ENCODE data around the gene SRRT.

DNA sequence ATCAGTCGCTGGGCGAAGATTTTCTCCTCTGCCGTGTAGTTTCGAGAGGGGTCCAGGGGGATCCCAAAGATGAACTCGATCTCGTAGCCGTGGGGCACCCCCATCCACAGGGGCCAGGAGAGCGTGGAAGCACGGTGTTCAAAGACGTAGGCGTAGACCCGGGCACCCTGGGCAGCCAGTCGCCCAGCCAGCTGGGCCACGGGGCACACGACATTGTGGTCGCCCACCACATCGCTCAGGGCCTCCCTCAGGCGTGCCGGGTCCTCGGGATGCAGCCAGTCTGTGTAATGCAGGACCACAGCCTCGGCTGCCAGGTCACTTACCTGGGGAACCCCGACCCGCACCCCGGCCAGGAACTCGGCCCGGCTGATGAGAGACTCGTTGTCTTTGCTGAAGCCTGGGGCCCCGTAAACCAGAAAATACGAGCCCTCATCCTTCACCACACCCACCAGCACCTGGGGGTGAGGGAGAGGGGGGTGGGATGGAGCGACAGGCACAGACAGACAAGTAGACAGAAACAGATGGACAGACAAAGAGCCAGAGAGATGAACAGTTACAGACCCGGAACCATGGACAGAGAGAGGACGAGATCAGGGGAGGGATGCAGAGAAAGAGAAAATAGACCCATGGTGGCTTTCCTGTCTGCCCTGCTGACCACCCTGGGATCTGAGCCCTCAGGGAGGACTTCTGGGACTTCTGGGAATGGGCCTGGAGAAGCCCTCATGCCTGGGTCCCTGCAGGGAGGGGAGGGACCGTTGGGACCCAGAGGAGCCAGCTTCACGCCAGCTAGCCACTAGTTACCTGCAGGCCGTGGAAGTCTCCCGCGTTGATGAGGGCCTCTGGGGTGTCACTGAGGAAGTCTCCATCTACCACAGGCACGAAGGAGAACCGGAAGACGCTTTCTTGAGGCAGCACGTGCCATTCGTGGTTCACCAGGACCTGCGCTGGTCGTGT is 17.7 kb downstream of the SRRT start:
- TF ChIP-seq, protein P1, sequence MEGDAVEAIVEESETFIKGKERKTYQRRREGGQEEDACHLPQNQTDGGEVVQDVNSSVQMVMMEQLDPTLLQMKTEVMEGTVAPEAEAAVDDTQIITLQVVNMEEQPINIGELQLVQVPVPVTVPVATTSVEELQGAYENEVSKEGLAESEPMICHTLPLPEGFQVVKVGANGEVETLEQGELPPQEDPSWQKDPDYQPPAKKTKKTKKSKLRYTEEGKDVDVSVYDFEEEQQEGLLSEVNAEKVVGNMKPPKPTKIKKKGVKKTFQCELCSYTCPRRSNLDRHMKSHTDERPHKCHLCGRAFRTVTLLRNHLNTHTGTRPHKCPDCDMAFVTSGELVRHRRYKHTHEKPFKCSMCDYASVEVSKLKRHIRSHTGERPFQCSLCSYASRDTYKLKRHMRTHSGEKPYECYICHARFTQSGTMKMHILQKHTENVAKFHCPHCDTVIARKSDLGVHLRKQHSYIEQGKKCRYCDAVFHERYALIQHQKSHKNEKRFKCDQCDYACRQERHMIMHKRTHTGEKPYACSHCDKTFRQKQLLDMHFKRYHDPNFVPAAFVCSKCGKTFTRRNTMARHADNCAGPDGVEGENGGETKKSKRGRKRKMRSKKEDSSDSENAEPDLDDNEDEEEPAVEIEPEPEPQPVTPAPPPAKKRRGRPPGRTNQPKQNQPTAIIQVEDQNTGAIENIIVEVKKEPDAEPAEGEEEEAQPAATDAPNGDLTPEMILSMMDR (IDR thresholded peaks at IDR 0.05): no peak
- TF ChIP-seq EZH2 (IDR thresholded peaks at IDR 0.05; ENCODE audit: borderline replicate concordance, insufficient read depth, low read depth, low read length, poor library complexity, severe bottlenecking): no peak
